ENCODE measurements around the gene NDC1.

Gene NDC1

DNA sequence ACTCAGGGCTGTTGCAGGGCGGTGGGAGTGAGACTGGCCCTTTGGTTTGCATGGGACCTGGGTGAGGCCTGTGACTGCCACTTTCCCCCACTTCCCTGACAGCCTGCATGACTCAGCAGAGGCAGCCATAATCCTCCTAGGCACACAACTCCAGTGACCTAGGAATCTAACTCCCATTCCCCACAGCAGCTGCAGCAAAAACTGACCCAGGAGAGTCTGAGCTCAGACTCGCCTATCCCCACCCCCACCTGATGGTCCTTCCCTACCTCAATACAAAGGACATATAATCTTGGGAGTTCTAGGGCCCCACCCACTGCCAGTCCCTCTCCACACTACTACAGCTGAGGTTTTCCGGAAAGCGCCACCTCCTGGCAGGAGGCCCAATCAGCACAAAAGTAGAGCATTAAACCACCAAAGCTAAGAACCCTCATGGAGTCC is 26.7 kb downstream of the NDC1 start:
- Mint-ChIP-seq H3K4me3 (no peak overlapping the region), H3K27ac (peak overlapping the region; percentile 34), H3K9me3 (no peaks in the 10 kb centered on the region), H3K36me3 (peaks cover 59% of the 10 kb centered on the region), H3K27me3 (no peaks in the 10 kb centered on the region), H3K4me1 (peaks cover 13% of the 10 kb centered on the region)
- CTCF ChIA-PET, result interaction anchor here (0.7 to 1.3 kb wide), 4 partner anchors 26 to 112 kb away, joined by 3 to 4 read pairs (median 3); no protein-coding TSS in a partner anchor
- DNase-seq, result peak; percentile 33

DNA sequence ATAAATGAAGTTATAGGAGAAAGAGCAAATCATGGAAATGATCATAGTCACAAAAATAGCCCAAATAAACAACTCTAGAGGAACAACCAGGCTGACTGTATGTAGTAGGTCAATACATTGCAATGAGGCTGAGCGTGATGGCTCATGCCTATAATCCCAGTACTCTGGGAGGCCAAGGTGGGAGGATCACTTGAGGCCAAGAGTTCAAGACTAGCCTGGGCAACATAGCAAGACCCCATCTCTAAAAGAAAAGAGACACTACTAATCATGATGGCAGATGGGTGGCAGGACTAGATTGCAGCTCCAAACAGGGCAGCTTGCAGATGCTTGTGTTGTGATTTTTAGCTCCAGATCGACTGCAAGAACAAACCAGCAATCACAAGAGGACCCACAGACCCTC is 27.6 kb downstream of the NDC1 start:
- Mint-ChIP-seq H3K27ac (peak overlapping the region; percentile 16), H3K36me3 (peaks cover 52% of the 10 kb centered on the region)
- CTCF ChIA-PET, result interaction anchor here (1.2 to 1.3 kb wide), 2 partner anchors 12 to 27 kb away, joined by 3 to 4 read pairs; no protein-coding TSS in a partner anchor

GRCh38 chr1:53810007-53810406 is 28.1 kb downstream of the NDC1 start:
- CTCF ChIA-PET, result interaction anchor here (0.8 to 1.2 kb wide), 2 partner anchors 11 to 12 kb away, joined by 3 read pairs; no protein-coding TSS in a partner anchor
- Mint-ChIP-seq H3K27ac (no peak overlapping the region), H3K4me1 (peaks cover 9% of the 10 kb centered on the region), H3K9me3 (no peaks in the 10 kb centered on the region), H3K4me3 (no peak overlapping the region), H3K36me3 (peaks cover 48% of the 10 kb centered on the region), H3K27me3 (no peaks in the 10 kb centered on the region)
- DNase-seq, result no peak

More for the DNA sequence above, 27.6 kb downstream of the NDC1 start:
- Mint-ChIP-seq H3K4me1 (peaks cover 12% of the 10 kb centered on the region), H3K9me3 (no peaks in the 10 kb centered on the region), H3K27me3 (no peaks in the 10 kb centered on the region), H3K4me3 (no peak overlapping the region)
- no peak for DNase-seq

DNA sequence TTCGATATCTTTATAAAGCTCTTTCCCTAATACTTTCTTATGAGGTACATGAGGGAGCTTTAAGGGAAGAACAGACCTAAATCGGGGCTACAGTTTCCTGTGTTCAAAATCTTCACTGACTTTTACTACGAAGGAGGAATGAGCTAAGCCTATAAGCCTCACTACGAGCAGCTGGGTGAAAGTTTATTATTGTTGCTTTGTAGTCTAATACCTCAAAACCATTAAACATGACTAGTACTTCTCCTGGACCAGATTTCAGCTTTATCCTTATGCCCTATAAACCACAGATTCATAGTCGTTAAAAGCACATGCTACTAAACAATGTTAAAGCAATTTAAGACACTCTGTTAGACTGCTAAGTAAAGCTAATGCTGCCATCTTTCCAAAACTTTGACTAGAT is 30.2 kb downstream of the NDC1 start:
- Mint-ChIP-seq H3K4me3 (no peak overlapping the region), H3K9me3 (no peaks in the 10 kb centered on the region), H3K27me3 (no peaks in the 10 kb centered on the region), H3K36me3 (peaks cover 40% of the 10 kb centered on the region), H3K4me1 (no peaks in the 10 kb centered on the region), H3K27ac (no peak overlapping the region)
- CTCF ChIA-PET, result no interaction called here
- no peak for DNase-seq

GRCh38 chr1:53804791-53805505 is 33.1 kb downstream of the NDC1 start:
- H3K27me3 Mint-ChIP-seq, result no peaks in the 10 kb centered on the region
- no peak overlapping the region for H3K27ac Mint-ChIP-seq
- no peaks in the 10 kb centered on the region for H3K4me1 Mint-ChIP-seq
- CTCF ChIA-PET, result no interaction called here
- peaks cover 28% of the 10 kb centered on the region for H3K36me3 Mint-ChIP-seq
- H3K9me3 Mint-ChIP-seq, result no peaks in the 10 kb centered on the region
- no peak for DNase-seq
- H3K4me3 Mint-ChIP-seq, result no peak overlapping the region

DNA sequence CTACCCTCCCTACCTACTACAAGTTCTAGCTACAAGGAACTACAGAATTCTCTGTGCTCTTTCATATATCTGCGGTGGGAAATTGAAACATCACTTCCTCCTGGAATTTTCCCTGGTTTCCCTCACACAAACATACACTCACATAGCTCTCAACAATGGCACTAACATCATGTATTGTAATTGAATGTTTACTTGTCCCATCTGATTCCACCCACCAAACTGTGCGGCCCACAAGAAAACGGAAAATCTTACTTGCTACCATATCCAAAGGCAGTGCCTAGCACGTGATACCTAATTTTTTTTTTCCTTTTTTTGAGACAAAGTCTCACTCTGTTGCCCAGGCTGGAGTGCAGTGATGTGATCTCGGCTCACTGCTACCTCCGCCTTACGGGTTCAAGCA is 33.9 kb downstream of the NDC1 start:
- H3K36me3 Mint-ChIP-seq, result peaks cover 31% of the 10 kb centered on the region
- CTCF ChIA-PET, result no interaction called here
- no peaks in the 10 kb centered on the region for H3K4me1 Mint-ChIP-seq
- no peak for DNase-seq
- no peaks in the 10 kb centered on the region for H3K27me3 Mint-ChIP-seq
- no peak overlapping the region for H3K4me3 Mint-ChIP-seq
- peak overlapping the region; percentile 58 for H3K27ac Mint-ChIP-seq
- no peaks in the 10 kb centered on the region for H3K9me3 Mint-ChIP-seq

- Mint-ChIP-seq H3K9me3 (no peaks in the 10 kb centered on the region), H3K4me3 (no peak overlapping the region), H3K27me3 (no peaks in the 10 kb centered on the region), H3K27ac (no peak overlapping the region), H3K36me3 (peaks cover 36% of the 10 kb centered on the region), H3K4me1 (no peaks in the 10 kb centered on the region)
- CTCF ChIA-PET, result no interaction called here
- no peak for DNase-seq
Measured at GRCh38 chr1:53800621-53801020, 37.5 kb downstream of the NDC1 start.

DNA sequence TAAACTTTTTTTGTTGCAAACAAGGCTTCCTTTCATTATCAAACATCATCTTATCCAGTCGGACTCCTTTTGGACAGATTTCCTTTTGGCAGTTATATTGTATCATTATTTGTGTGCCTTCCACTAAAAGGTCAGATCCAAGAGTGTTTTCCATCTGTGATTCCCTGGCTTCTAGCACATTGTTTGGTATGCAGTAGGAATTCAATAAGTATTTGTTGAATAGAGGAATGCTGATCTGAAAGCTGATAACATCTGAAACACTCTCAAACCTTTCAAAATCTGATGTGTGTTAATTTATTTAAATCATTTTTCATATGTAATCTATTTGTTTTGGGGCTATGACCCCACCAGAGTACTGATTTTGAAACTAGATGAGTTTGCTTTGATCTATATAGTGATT is 39.0 kb downstream of the NDC1 start:
- Mint-ChIP-seq H3K4me1 (no peaks in the 10 kb centered on the region), H3K27ac (no peak overlapping the region), H3K9me3 (no peaks in the 10 kb centered on the region), H3K4me3 (no peak overlapping the region), H3K36me3 (peaks cover 41% of the 10 kb centered on the region), H3K27me3 (no peaks in the 10 kb centered on the region)
- CTCF ChIA-PET, result no interaction called here
- DNase-seq, result no peak

DNA sequence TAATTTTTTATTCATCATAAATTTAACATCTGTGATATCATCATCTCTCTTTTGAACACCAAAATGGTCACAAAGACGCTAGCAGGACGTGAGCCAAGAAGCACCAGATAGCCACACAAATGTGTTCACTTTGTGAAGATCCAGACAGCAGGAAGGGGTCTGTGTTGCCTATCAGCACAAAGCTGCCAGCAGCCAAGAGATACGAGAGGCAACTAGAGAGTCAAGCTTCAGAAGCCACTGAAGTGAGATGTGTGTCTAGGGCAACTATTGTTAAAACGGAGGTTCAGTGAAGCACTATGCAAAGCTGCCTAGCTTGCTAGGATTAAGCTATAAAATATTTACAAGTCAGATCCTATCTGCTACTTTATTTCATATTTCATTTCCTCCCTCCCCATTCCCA is 45.3 kb downstream of the NDC1 start:
- H3K36me3 Mint-ChIP-seq, result peaks cover 45% of the 10 kb centered on the region
- no peaks in the 10 kb centered on the region for H3K4me1 Mint-ChIP-seq
- H3K4me3 Mint-ChIP-seq, result no peak overlapping the region
- no peak overlapping the region for H3K27ac Mint-ChIP-seq
- no peaks in the 10 kb centered on the region for H3K9me3 Mint-ChIP-seq
- CTCF ChIA-PET, result no interaction called here
- H3K27me3 Mint-ChIP-seq, result no peaks in the 10 kb centered on the region
- DNase-seq, result no peak

GRCh38 chr1:53787655-53788054 is 50.4 kb downstream of the NDC1 start:
- peaks cover 40% of the 10 kb centered on the region for H3K36me3 Mint-ChIP-seq
- no peak for DNase-seq
- H3K9me3 Mint-ChIP-seq, result no peaks in the 10 kb centered on the region

GRCh38 chr1:53783056-53783455 is 55.0 kb downstream of the NDC1 start:
- H3K36me3 Mint-ChIP-seq, result peaks cover 38% of the 10 kb centered on the region
- H3K27me3 Mint-ChIP-seq, result no peaks in the 10 kb centered on the region
- CTCF ChIA-PET, result interaction anchor here (1.0 kb wide), 1 partner anchor 11 kb away, joined by 5 read pairs; no protein-coding TSS in a partner anchor
- no peak for DNase-seq
- no peak overlapping the region for H3K4me3 Mint-ChIP-seq
- no peak overlapping the region for H3K27ac Mint-ChIP-seq
- H3K9me3 Mint-ChIP-seq, result no peaks in the 10 kb centered on the region
- peaks cover 4% of the 10 kb centered on the region for H3K4me1 Mint-ChIP-seq

More at GRCh38 chr1:53787655-53788054, 50.4 kb downstream of the NDC1 start:
- no peaks in the 10 kb centered on the region for H3K27me3 Mint-ChIP-seq
- CTCF ChIA-PET, result interaction anchor here (0.9 to 1.3 kb wide), 2 partner anchors 34 to 263 kb away, joined by 3 read pairs; no protein-coding TSS in a partner anchor
- peaks cover 4% of the 10 kb centered on the region for H3K4me1 Mint-ChIP-seq
- no peak overlapping the region for H3K4me3 Mint-ChIP-seq
- no peak overlapping the region for H3K27ac Mint-ChIP-seq

DNA sequence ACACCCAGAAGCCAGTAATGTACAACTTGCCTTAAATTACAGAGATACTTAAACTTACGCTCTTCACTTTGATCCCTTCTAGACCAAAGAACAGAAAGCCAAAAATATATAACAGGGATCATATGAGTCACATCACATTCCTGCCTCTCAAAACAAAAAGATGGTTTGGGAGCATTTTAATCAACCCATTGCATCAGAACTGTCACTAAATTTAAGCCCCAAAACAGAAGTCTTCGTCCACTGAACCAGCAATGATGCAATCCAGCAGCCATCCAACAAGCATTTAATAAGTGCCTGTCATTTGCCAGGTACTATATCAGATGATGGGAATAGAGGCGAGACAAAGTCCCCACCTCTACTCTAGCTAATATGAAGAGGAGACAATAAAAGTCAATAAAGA is 56.4 kb downstream of the NDC1 start:
- peaks cover 39% of the 10 kb centered on the region for H3K36me3 Mint-ChIP-seq
- H3K27me3 Mint-ChIP-seq, result no peaks in the 10 kb centered on the region
- no peak overlapping the region for H3K27ac Mint-ChIP-seq
- DNase-seq, result no peak
- CTCF ChIA-PET, result no interaction called here
- H3K4me3 Mint-ChIP-seq, result no peak overlapping the region
- no peaks in the 10 kb centered on the region for H3K9me3 Mint-ChIP-seq
- peaks cover 4% of the 10 kb centered on the region for H3K4me1 Mint-ChIP-seq

GRCh38 chr1:53777272-53777671 is 60.8 kb downstream of the NDC1 start:
- DNase-seq, result no peak
- Mint-ChIP-seq H3K4me3 (no peak overlapping the region), H3K27me3 (no peaks in the 10 kb centered on the region), H3K27ac (no peak overlapping the region), H3K9me3 (no peaks in the 10 kb centered on the region), H3K4me1 (no peaks in the 10 kb centered on the region), H3K36me3 (peaks cover 27% of the 10 kb centered on the region)
- CTCF ChIA-PET, result no interaction called here

GRCh38 chr1:53771648-53772047 is 66.4 kb downstream of the NDC1 start:
- DNase-seq, result no peak
- CTCF ChIA-PET, result interaction anchor here (1.5 kb wide), 1 partner anchor 11 kb away, joined by 5 read pairs; no protein-coding TSS in a partner anchor
- H3K27me3 Mint-ChIP-seq, result no peaks in the 10 kb centered on the region
- no peaks in the 10 kb centered on the region for H3K9me3 Mint-ChIP-seq
- H3K27ac Mint-ChIP-seq, result no peak overlapping the region
- no peak overlapping the region for H3K4me3 Mint-ChIP-seq
- H3K36me3 Mint-ChIP-seq, result peaks cover 38% of the 10 kb centered on the region
- H3K4me1 Mint-ChIP-seq, result peaks cover 8% of the 10 kb centered on the region

DNA sequence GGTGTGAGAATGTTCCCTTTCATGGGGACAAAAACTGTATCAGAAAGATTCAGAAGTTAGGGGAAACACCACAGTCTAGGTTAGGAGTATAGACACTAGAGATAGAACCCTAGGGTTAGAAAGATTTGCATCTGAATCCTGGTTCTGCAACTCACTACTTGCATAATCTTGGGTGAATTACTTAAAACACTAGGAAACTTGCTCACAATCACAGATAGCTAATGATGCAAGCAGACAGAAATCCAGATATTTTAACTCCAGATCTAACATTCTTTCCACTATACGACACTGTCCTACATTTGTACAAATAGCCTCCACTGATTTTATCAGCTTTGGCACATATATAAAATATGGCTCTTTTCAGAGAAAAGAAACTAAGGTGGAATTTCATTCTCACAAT is 68.3 kb downstream of the NDC1 start:
- H3K27me3 Mint-ChIP-seq, result no peaks in the 10 kb centered on the region
- H3K27ac Mint-ChIP-seq, result no peak overlapping the region
- no peaks in the 10 kb centered on the region for H3K9me3 Mint-ChIP-seq
- H3K4me1 Mint-ChIP-seq, result peaks cover 24% of the 10 kb centered on the region
- peaks cover 45% of the 10 kb centered on the region for H3K36me3 Mint-ChIP-seq
- no peak overlapping the region for H3K4me3 Mint-ChIP-seq
- CTCF ChIA-PET, result interaction anchor here (0.6 kb wide), 1 partner anchor 60 kb away, joined by 3 read pairs; no protein-coding TSS in a partner anchor
- no peak for DNase-seq

Data from activated naive CD4-positive, alpha-beta T cell treated with anti-CD3 and anti-CD28 coated beads, Interleukin-2, amount 10 ng/mL, durations not matched to agents 7 days and 5 days (primary cell).